Neural cell (in vitro differentiated cells): Measurements from ENCODE around the gene CIRBP. TPM values are rescaled to one million over a fixed set of nuclear protein-coding genes. Genes with fewer than 3 reads are reported as not detected.

Source experiments
- H2AFZ ChIP-seq: fragments of 200-600, 300-800 bp; sonication (generic), shearing (Covaris generic); 2 replicates; pipeline ENCODE4 v1.6.0; 2014; ENCODE audit warnings: low read depth, mild to moderate bottlenecking, antibody characterized with exemption, low read length, moderate library complexity
- H3F3A ChIP-seq: fragments of 200-600 bp; shearing (Covaris generic); 2 replicates; pipeline ENCODE4 v1.6.1; 2016; ENCODE audit warnings: mild to moderate bottlenecking, moderate library complexity, mixed read lengths, antibody characterized with exemption, low read length; ENCODE audit not compliant: insufficient read depth, poor library complexity, severe bottlenecking
- H3K27ac ChIP-seq: fragments of 200-600, 300-800 bp; sonication (generic), shearing (Covaris generic); 2 replicates; pipeline ENCODE4 v1.5.1; 2014; ENCODE audit warnings: mild to moderate bottlenecking, low read length, moderate library complexity
- H3K27me3 ChIP-seq: fragments of 300-800, 200-600 bp; sonication (generic), shearing (Covaris generic); 2 replicates; pipeline ENCODE4 v1.6.0; 2014; ENCODE audit warnings: mild to moderate bottlenecking, low read depth, low read length, moderate library complexity; ENCODE audit not compliant: insufficient read depth
- H3K36me3 ChIP-seq: fragments of 300-800, 200-600 bp; sonication (generic), shearing (Covaris generic); 2 replicates; pipeline ENCODE4 v1.5.1; 2014; ENCODE audit warnings: mild to moderate bottlenecking, antibody characterized with exemption, low read length, moderate library complexity; ENCODE audit not compliant: insufficient read depth
- H3K4me2 ChIP-seq: fragments of 300-800, 200-600 bp; sonication (generic), shearing (Covaris generic); 2 replicates; pipeline ENCODE4 v1.6.0; 2014; ENCODE audit warnings: mild to moderate bottlenecking, low read length
- H3K4me3 ChIP-seq: fragments of 300-800, 200-600 bp; sonication (generic), shearing (Covaris generic); 2 replicates; pipeline ENCODE4 v1.5.1; 2014; ENCODE audit warnings: mild to moderate bottlenecking, low read length, moderate library complexity
- H3K79me2 ChIP-seq: fragments of 200-600 bp; shearing (Covaris generic); replicated peaks from 2 replicates; pipeline ENCODE4 v1.6.0; 2014; ENCODE audit warnings: mild to moderate bottlenecking, low read length, moderate library complexity; ENCODE audit not compliant: insufficient read depth
- H3K9ac ChIP-seq: fragments of 300-800, 200-600 bp; sonication (generic), shearing (Covaris generic); 2 replicates; pipeline ENCODE4 v1.6.1; 2016; ENCODE audit warnings: mild to moderate bottlenecking, low read length, mixed read lengths
- H3K9me2 ChIP-seq: fragments of 200-600 bp; shearing (Covaris generic); 2 replicates; pipeline ENCODE4 v1.6.1; 2016; ENCODE audit warnings: mild to moderate bottlenecking, low read length, mixed read lengths; ENCODE audit not compliant: insufficient read depth
- H3K9me3 ChIP-seq: fragments of 200-600, 300-800 bp; sonication (generic), shearing (Covaris generic); 2 replicates; pipeline ENCODE4 v1.6.1; 2016; ENCODE audit warnings: mild to moderate bottlenecking, mixed run types, low read length, moderate library complexity, mixed read lengths
- H4K20me1 ChIP-seq: fragments of 200-600 bp; shearing (Covaris generic); 2 replicates; pipeline ENCODE4 v1.6.1; 2016; ENCODE audit warnings: mild to moderate bottlenecking, mixed run types; ENCODE audit not compliant: insufficient read depth
- CTCF ChIP-seq: fragments of 450-650 bp; IDR thresholded peaks from 2 replicates; pipeline ENCODE4 v1.5.1; 2014; ENCODE audit warnings: antibody characterized with exemption, mild to moderate bottlenecking, moderate library complexity; ENCODE audit not compliant: poor library complexity, severe bottlenecking
- EP300 ChIP-seq: fragments of 450-650 bp; conservative IDR thresholded peaks from 2 replicates; pipeline ENCODE4 v1.6.1; 2014; ENCODE audit warnings: antibody characterized with exemption, mild to moderate bottlenecking, moderate library complexity; ENCODE audit not compliant: poor library complexity, severe bottlenecking
- EZH2 ChIP-seq: fragments of 200-600, 300-800 bp; shearing (Covaris generic), sonication (generic); IDR thresholded peaks from 2 replicates; pipeline ENCODE4 v1.6.1; 2014; ENCODE audit warnings: antibody characterized with exemption, low read length, borderline replicate concordance, mild to moderate bottlenecking; ENCODE audit not compliant: insufficient read depth, poor library complexity, severe bottlenecking
- MXI1 ChIP-seq: fragments of 450-650 bp; conservative IDR thresholded peaks from 2 replicates; pipeline ENCODE4 v1.6.1; 2014; ENCODE audit warnings: antibody characterized with exemption, mild to moderate bottlenecking; ENCODE audit not compliant: poor library complexity, severe bottlenecking
- POLR2AphosphoS5 ChIP-seq: IDR thresholded peaks from 2 replicates; pipeline ENCODE4 v1.6.1; 2012
- RAD21 ChIP-seq: fragments of 450-650 bp; conservative IDR thresholded peaks from 2 replicates; pipeline ENCODE4 v1.6.1; 2014; ENCODE audit warnings: antibody characterized with exemption, mild to moderate bottlenecking, moderate library complexity
- REST ChIP-seq: IDR thresholded peaks from 2 replicates; pipeline ENCODE4 v1.6.1; 2012; ENCODE audit warnings: borderline replicate concordance
- SMC3 ChIP-seq: fragments of 450-650 bp; conservative IDR thresholded peaks from 2 replicates; pipeline ENCODE4 v1.6.1; 2014; ENCODE audit warnings: antibody characterized with exemption, mild to moderate bottlenecking, moderate library complexity; ENCODE audit not compliant: poor library complexity
- TAF1 ChIP-seq: IDR thresholded peaks from 2 replicates; pipeline ENCODE4 v1.6.1; 2012; ENCODE audit warnings: low read depth
- polyA plus RNA-seq: library from polyadenylated mRNA; depleted of rRNA; stranded (reverse); fragments of >200 nt; gene quantifications from 2 replicates; pipeline ENCODE4 v1.2.3, GENCODE V29; 2014

CIRBP gene
- polyA plus RNA-seq, 1 donor from 2014 or later: 1,663 TPM

GRCh38 chr19:1296078-1296477 is 26.9 kb downstream of the CIRBP start:
- Histone ChIP-seq H3K4me3 (no peak overlapping the region), H3K9ac (no peak overlapping the region), H3K9me2 (no peaks in the 10 kb centered on the region), H3K79me2 (peaks cover 9% of the 10 kb centered on the region), H3F3A (no peaks in the 10 kb centered on the region), H2AFZ (no peak overlapping the region), H3K36me3 (no peaks in the 10 kb centered on the region), H3K9me3 (no peaks in the 10 kb centered on the region), H3K4me2 (no peak overlapping the region), H3K27ac (no peak overlapping the region), H3K27me3 (no peaks in the 10 kb centered on the region), H4K20me1 (no peaks in the 10 kb centered on the region)
- no peak for TF ChIP-seq SMC3
- TF ChIP-seq EZH2: no peak
- no peak for TF ChIP-seq CTCF
- TF ChIP-seq MXI1: no peak
- no peak for TF ChIP-seq POLR2AphosphoS5
- TF ChIP-seq RAD21: no peak
- TF ChIP-seq TAF1: no peak
- TF ChIP-seq REST: no peak
- no peak for TF ChIP-seq EP300

- Histone ChIP-seq H3K27me3 (no peaks in the 10 kb centered on the region), H3K79me2 (peaks cover 7% of the 10 kb centered on the region), H4K20me1 (no peaks in the 10 kb centered on the region), H3K9me2 (no peaks in the 10 kb centered on the region), H3K27ac (no peak overlapping the region), H3F3A (no peaks in the 10 kb centered on the region), H3K4me3 (no peak overlapping the region), H3K36me3 (no peaks in the 10 kb centered on the region), H3K9ac (no peak overlapping the region), H2AFZ (no peak overlapping the region), H3K4me2 (no peak overlapping the region), H3K9me3 (no peaks in the 10 kb centered on the region)
- TF ChIP-seq TAF1 (no peak), EZH2 (no peak), MXI1 (no peak), EP300 (no peak), RAD21 (no peak), CTCF (no peak), POLR2AphosphoS5 (no peak), REST (no peak), SMC3 (no peak)
Measured at GRCh38 chr19:1296575-1297271, 27.6 kb downstream of the CIRBP start.
